Suprapubic skin (tissue), 4 donors: ENCODE results near the gene TAL2. TPM values are rescaled to one million over a fixed set of nuclear protein-coding genes. Genes with fewer than 3 reads are reported as not detected.
A peak's percentile ranks its signal among the peaks of the same experiment; 100 is the strongest.

Experiments
- DNase-seq, 2 donors: peaks; one replicate each; pipeline ENCODE4 v3.0.0-alpha.2; 2019; ENCODE audit warnings: low spot score in 2 of 2
- H3K27ac ChIP-seq: fragments of 200-600 bp; sonication (generic); one replicate; pipeline ENCODE4 v1.5.1; 2019
- H3K27me3 ChIP-seq: fragments of 200-600 bp; sonication (generic); one replicate; pipeline ENCODE4 v1.5.1; 2019
- H3K36me3 ChIP-seq: fragments of 200-600 bp; sonication (generic); one replicate; pipeline ENCODE4 v1.5.1; 2019
- H3K4me1 ChIP-seq: fragments of 200-600 bp; sonication (generic); one replicate; pipeline ENCODE4 v1.5.1; 2019
- H3K4me3 ChIP-seq: fragments of 200-600 bp; sonication (generic); one replicate; pipeline ENCODE4 v1.5.1; 2019; ENCODE audit warnings: mild to moderate bottlenecking
- H3K9me3 ChIP-seq: fragments of 200-600 bp; sonication (generic); one replicate; pipeline ENCODE4 v1.5.1; 2019
- EP300 ChIP-seq: sonication (generic); formaldehyde crosslinking; IDR thresholded peaks from one replicate; pipeline ENCODE4 v1.6.1; 2017; ENCODE audit warnings: antibody characterized with exemption
- POLR2A ChIP-seq, 2 donors: fragments of 450-650 bp; IDR thresholded peaks; one replicate each; pipeline ENCODE4 v1.6.1; 2017; ENCODE audit warnings: antibody characterized with exemption in 2 of 2, mild to moderate bottlenecking in 2 of 2, moderate library complexity in 2 of 2
- POLR2AphosphoS5 ChIP-seq, 3 donors: sonication (generic); formaldehyde crosslinking; IDR thresholded peaks; one replicate each; pipeline ENCODE4 v1.6.1; 2017; ENCODE audit warnings: antibody characterized with exemption in 3 of 3
- WGBS: methylation state at CpG from one replicate; pipeline ENCODE4 v1.1.5; 2018; 5-methylcytosine and 5-hydroxymethylcytosine counted together
- total RNA-seq, 4 donors: library from RNA; depleted of rRNA; stranded (reverse); fragments of >200 nt; gene quantifications; one replicate each; pipeline ENCODE4 v1.1.0, GENCODE V29; 2016
- TF ChIP-seq, protein P1 (sequence below), 2 donors: fragments of 200-600 bp in 1 of 2; fragments of 450-650 bp in 1 of 2; sonication (generic) in 1 of 2; IDR thresholded peaks; one replicate each; pipeline ENCODE4 v1.5.1; 2016 to 2019; ENCODE audit warnings: antibody characterized with exemption in 2 of 2, mild to moderate bottlenecking in 1 of 2, moderate library complexity in 1 of 2

TAL2 gene
- total RNA-seq, 4 donors from 2014 or later: not detected

DNA sequence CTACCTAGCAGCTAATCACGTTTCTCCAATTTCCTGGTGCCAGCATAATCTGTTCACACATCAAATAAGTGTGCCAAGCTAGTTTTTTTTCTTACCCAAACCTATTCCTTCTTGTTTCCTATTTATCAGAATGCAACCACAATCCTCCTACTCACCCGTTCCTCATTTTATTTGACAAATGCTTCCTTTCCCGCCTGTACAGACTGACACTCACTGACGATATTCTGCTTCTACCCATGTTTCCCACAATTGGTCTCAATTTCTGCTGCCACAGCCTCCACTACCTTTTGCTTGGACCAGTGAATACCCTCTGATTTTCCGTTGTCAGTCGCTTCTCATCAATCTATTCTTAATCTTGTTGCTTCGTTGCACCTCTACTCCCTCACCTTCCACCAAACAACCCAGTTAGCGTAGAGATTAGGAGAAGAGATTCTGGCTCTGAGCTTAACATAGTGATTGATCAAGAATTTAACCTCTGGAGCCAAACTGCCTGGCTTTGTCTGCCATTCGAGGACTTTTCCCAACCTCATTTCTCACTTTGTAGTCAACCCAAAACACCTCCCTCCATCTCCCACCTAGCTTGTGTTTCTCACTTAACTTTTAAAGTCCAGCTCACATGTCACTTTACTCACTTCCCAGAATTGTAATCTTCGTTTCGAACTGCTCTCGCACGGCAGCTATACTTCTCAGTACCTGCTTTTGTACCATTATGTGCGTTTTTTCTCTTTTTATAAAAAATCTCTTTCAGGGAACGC lies 31.4 kb downstream of the TAL2 start:
- Histone ChIP-seq H3K9me3 (no peaks in the 10 kb centered on the region), H3K27me3 (peaks cover 32% of the 10 kb centered on the region), H3K4me3 (peak overlapping the region; percentile 94), H3K4me1 (peaks cover 19% of the 10 kb centered on the region), H3K27ac (no peak overlapping the region), H3K36me3 (no peaks in the 10 kb centered on the region)
- TF ChIP-seq, protein P1, sequence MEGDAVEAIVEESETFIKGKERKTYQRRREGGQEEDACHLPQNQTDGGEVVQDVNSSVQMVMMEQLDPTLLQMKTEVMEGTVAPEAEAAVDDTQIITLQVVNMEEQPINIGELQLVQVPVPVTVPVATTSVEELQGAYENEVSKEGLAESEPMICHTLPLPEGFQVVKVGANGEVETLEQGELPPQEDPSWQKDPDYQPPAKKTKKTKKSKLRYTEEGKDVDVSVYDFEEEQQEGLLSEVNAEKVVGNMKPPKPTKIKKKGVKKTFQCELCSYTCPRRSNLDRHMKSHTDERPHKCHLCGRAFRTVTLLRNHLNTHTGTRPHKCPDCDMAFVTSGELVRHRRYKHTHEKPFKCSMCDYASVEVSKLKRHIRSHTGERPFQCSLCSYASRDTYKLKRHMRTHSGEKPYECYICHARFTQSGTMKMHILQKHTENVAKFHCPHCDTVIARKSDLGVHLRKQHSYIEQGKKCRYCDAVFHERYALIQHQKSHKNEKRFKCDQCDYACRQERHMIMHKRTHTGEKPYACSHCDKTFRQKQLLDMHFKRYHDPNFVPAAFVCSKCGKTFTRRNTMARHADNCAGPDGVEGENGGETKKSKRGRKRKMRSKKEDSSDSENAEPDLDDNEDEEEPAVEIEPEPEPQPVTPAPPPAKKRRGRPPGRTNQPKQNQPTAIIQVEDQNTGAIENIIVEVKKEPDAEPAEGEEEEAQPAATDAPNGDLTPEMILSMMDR (IDR thresholded peaks at IDR 0.05): no peak
- TF ChIP-seq POLR2AphosphoS5 (IDR thresholded peaks at IDR 0.05): no peak
- TF ChIP-seq EP300: no peak
- no peak for TF ChIP-seq POLR2A (IDR thresholded peaks at IDR 0.05)
- DNase-seq: no peak
- WGBS: 5% methylated on average over 15 of the region's 15 CpGs

DNA sequence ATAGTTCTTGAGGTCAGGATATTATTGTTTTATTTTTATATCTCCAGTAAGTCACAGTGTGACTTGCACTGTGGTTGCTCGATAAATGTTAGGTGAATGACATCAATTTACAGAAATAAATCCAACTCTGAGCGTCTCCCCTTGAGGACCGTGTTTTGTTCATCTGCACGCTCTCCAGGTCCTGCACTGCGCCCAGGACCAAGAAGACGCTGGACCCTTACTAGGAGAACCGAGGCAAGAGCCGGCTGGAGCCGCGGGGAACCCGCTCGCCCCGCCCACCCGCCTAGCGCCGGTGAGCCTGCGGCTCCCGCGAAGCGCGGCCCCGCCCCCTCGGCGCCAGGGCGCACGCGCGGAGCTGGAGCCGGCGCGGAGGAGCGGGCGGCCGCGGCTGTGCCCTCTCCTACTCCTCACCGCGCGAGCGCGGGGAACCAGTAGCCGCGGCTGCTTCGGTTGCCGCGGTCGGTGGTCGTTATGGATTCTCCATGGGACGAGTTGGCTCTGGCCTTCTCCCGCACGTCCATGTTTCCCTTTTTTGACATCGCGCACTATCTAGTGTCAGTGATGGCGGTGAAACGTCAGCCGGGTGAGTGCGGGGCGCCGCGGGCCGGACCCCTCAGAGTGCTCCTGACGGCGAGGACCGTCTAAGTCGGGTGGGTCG lies 32.1 kb downstream of the TAL2 start, which contains the start of gene TMEM38B:
TSS of gene TMEM38B (plus strand) at position 352 of the 658 bp plus-strand sequence. CDS start at position 472, 120 bp downstream.
- Histone ChIP-seq H3K27me3 (peaks cover 32% of the 10 kb centered on the region), H3K36me3 (no peaks in the 10 kb centered on the region), H3K4me3 (peak within 1 kb of the TSS; percentile 94), H3K4me1 (peaks cover 19% of the 10 kb centered on the region), H3K9me3 (no peaks in the 10 kb centered on the region), H3K27ac (peak within 1 kb of the TSS; percentile 79)
- WGBS: 2% methylated on average over 11 of the region's 65 CpGs
- TF ChIP-seq, protein P1 (IDR thresholded peaks at IDR 0.05): no peak
- TF ChIP-seq EP300 (no peak), POLR2A (IDR thresholded peaks at IDR 0.05) (peak in 1 of 2 donors; percentile 58), POLR2AphosphoS5 (IDR thresholded peaks at IDR 0.05) (no peak)
- DNase-seq: peak; percentile 77 to 82

DNA sequence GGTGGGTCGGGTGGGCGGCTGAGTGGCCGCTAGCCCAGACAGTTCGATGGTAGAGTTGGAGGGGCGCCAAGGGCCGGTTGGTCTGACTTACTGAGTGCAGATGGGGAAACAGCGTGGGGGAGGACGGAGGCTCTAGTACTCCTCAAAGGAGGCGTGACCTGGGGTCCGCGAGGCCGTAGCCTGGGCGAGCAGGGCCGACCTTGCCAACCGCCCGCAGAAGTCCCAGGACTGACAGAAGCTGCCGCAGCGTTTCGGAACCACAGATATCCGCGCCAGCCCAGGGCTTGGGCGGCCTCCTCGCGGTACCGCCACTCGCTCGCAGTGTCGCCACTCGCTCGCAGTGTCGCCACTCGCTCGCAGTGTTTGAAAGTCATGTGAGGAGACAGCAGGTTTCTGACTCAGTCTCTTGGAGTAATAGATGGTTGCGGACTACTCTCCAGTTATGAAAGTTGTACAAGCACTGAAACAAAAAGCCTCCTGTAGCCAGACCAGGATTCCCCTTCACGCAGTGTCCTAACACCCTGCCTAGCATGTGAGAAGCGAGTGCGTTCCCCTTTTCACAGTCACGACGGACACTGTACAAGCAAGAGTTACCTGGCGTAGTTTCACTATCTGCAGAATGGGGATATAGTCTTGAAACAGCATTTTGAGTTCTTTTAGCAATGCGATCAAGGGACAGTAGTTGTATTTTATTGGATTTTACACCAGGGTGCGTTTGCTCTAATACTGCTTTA lies 32.8 kb downstream of the TAL2 start:
- 3% methylated on average over 8 of the region's 42 CpGs for WGBS
- Histone ChIP-seq H3K4me3 (peak overlapping the region; percentile 94), H3K36me3 (no peaks in the 10 kb centered on the region), H3K27me3 (peaks cover 32% of the 10 kb centered on the region), H3K9me3 (no peaks in the 10 kb centered on the region), H3K4me1 (peaks cover 19% of the 10 kb centered on the region), H3K27ac (peak overlapping the region; percentile 79)
- DNase-seq: peak; percentile 87 to 89
- TF ChIP-seq, protein P1 (IDR thresholded peaks at IDR 0.05): no peak
- TF ChIP-seq POLR2A (IDR thresholded peaks at IDR 0.05) (peak in 1 of 2 donors; percentile 52), POLR2AphosphoS5 (IDR thresholded peaks at IDR 0.05) (no peak), EP300 (no peak)

DNA sequence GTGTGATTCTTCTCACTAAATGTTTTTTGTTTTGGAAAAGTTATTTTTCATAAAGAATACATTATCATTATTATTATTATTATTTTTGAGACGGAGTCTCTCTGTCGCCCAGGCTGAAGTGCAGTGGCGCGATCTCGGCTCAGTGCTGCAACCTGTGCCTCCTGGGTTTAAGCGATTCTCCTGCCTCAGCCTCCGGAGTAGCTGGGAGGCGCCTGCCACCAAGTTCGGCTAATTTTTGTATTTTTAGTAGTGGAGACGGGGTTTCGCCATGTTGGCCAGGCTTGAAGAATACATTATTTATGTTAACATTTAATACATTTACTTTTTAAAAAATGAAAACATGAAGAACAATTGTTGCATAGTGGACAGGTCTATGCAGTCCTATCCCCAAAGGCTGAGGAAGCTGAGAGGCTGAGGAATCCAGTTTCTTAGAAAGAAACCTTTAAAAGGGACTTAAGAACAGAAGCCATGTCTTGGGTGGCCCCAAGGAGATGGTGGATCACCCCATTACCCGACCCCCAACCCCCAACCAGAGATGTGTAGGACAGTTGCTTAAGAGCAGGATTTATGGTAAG lies 34.0 kb downstream of the TAL2 start:
- 95% methylated on average over 12 of the region's 12 CpGs for WGBS
- no peaks in the 10 kb centered on the region for H3K36me3 ChIP-seq
- H3K27ac ChIP-seq: no peak overlapping the region

More for the DNA sequence above, 34.0 kb downstream of the TAL2 start:
- H3K27me3 ChIP-seq: peaks cover 24% of the 10 kb centered on the region
- peaks cover 19% of the 10 kb centered on the region for H3K4me1 ChIP-seq
- no peak for DNase-seq
- TF ChIP-seq EP300 (no peak), POLR2AphosphoS5 (IDR thresholded peaks at IDR 0.05) (no peak), POLR2A (IDR thresholded peaks at IDR 0.05) (no peak)
- TF ChIP-seq, protein P1 (IDR thresholded peaks at IDR 0.05): no peak
- no peaks in the 10 kb centered on the region for H3K9me3 ChIP-seq
- H3K4me3 ChIP-seq: no peak overlapping the region
